Trophoblast cell (in vitro differentiated cells and primary cell): ENCODE results near the gene TMEM181.

ENCODE experiments used
- DNase-seq, 2 donors: peaks; one replicate each; pipeline ENCODE4 v3.0.0-alpha.2; 2016
- H2AFZ ChIP-seq: 2 replicates; pipeline ENCODE4 v1.6.1; 2013; ENCODE audit warnings: low read length, moderate library complexity, mild to moderate bottlenecking; ENCODE audit not compliant: insufficient read depth, poor library complexity
- H2AK5ac ChIP-seq: 2 replicates; pipeline ENCODE4 v1.6.1; 2013; ENCODE audit warnings: mild to moderate bottlenecking, low read length
- H2BK120ac ChIP-seq: 2 replicates; pipeline ENCODE4 v1.6.1; 2013; ENCODE audit warnings: low read length, mild to moderate bottlenecking, moderate library complexity; ENCODE audit not compliant: insufficient read depth, poor library complexity
- H2BK12ac ChIP-seq: 2 replicates; pipeline ENCODE4 v1.6.1; 2013; ENCODE audit warnings: mild to moderate bottlenecking, low read length, moderate library complexity
- H2BK5ac ChIP-seq: 2 replicates; pipeline ENCODE4 v1.6.1; 2013; ENCODE audit warnings: low read length, low read depth, moderate library complexity, mild to moderate bottlenecking; ENCODE audit not compliant: poor library complexity
- H3K14ac ChIP-seq: 2 replicates; pipeline ENCODE4 v1.6.1; 2013; ENCODE audit warnings: mild to moderate bottlenecking, low read length
- H3K18ac ChIP-seq: 2 replicates; pipeline ENCODE4 v1.6.1; 2013; ENCODE audit warnings: mild to moderate bottlenecking, low read length
- H3K23ac ChIP-seq: 2 replicates; pipeline ENCODE4 v1.6.1; 2013; ENCODE audit warnings: low read length
- H3K27ac ChIP-seq: 2 replicates; pipeline ENCODE4 v1.5.1; 2013; ENCODE audit warnings: low read depth, mild to moderate bottlenecking, inconsistent platforms, low read length, moderate library complexity
- H3K27me3 ChIP-seq: 2 replicates; pipeline ENCODE4 v1.6.1; 2013; ENCODE audit warnings: inconsistent platforms, mild to moderate bottlenecking, low read length, moderate library complexity; ENCODE audit not compliant: insufficient read depth
- H3K36me3 ChIP-seq, 2 experiments: 1 replicate in 1 of 2; 2 replicates in 1 of 2; pipeline ENCODE4 v1.6.1; 2013; ENCODE audit warnings: low read length in 2 of 2, mild to moderate bottlenecking in 2 of 2, moderate library complexity in 1 of 2; ENCODE audit not compliant: insufficient read depth in 2 of 2, control insufficient read depth in 1 of 2
- H3K4ac ChIP-seq: 2 replicates; pipeline ENCODE4 v1.6.1; 2013; ENCODE audit warnings: low read depth, mild to moderate bottlenecking, low read length, moderate library complexity
- H3K4me1 ChIP-seq, 2 experiments: 1 replicate in 1 of 2; 2 replicates in 1 of 2; pipeline ENCODE4 v1.6.1; 2013; ENCODE audit warnings: low read length in 2 of 2, mild to moderate bottlenecking in 2 of 2, moderate library complexity in 1 of 2; ENCODE audit not compliant: insufficient read depth in 2 of 2, control insufficient read depth in 1 of 2
- H3K4me2 ChIP-seq: 2 replicates; pipeline ENCODE4 v1.6.1; 2013; ENCODE audit warnings: inconsistent platforms, mild to moderate bottlenecking, low read length, moderate library complexity
- H3K4me3 ChIP-seq: 2 replicates; pipeline ENCODE4 v1.5.1; 2013; ENCODE audit warnings: mild to moderate bottlenecking, low read depth, low read length, inconsistent platforms
- H3K79me1 ChIP-seq: one replicate; pipeline ENCODE4 v1.6.1; 2013; ENCODE audit warnings: low read length
- H3K79me2 ChIP-seq: 2 replicates; pipeline ENCODE4 v1.6.1; 2013; ENCODE audit warnings: low read length, mild to moderate bottlenecking; ENCODE audit not compliant: control insufficient read depth, insufficient read depth, poor library complexity
- H3K9ac ChIP-seq: 2 replicates; pipeline ENCODE4 v1.6.1; 2013; ENCODE audit warnings: mild to moderate bottlenecking, low read length
- H3K9me3 ChIP-seq: 2 replicates; pipeline ENCODE4 v1.6.1; 2013; ENCODE audit warnings: low read depth, mild to moderate bottlenecking, control low read depth, inconsistent platforms, low read length; ENCODE audit not compliant: insufficient read depth
- H4K12ac ChIP-seq: 2 replicates; pipeline ENCODE4 v1.6.1; 2013; ENCODE audit warnings: low read depth, mild to moderate bottlenecking, low read length, moderate library complexity
- H4K8ac ChIP-seq: 2 replicates; pipeline ENCODE4 v1.6.1; 2013; ENCODE audit warnings: low read depth, mild to moderate bottlenecking, low read length, moderate library complexity
- H4K91ac ChIP-seq: one replicate; pipeline ENCODE4 v1.6.1; 2013; ENCODE audit warnings: low read depth, mild to moderate bottlenecking, low read length, moderate library complexity
- WGBS: extraction: QIAGEN DNeasy Blood & Tissue Kit; methylation state at CpG from one replicate; pipeline ENCODE4 v1.1.7; 2013; ENCODE audit warnings: missing lambda C conversion rate; ENCODE audit not compliant: insufficient read length, insufficient coverage; ENCODE audit errors: extremely low coverage; 5-methylcytosine and 5-hydroxymethylcytosine counted together

TMEM181 gene

DNA sequence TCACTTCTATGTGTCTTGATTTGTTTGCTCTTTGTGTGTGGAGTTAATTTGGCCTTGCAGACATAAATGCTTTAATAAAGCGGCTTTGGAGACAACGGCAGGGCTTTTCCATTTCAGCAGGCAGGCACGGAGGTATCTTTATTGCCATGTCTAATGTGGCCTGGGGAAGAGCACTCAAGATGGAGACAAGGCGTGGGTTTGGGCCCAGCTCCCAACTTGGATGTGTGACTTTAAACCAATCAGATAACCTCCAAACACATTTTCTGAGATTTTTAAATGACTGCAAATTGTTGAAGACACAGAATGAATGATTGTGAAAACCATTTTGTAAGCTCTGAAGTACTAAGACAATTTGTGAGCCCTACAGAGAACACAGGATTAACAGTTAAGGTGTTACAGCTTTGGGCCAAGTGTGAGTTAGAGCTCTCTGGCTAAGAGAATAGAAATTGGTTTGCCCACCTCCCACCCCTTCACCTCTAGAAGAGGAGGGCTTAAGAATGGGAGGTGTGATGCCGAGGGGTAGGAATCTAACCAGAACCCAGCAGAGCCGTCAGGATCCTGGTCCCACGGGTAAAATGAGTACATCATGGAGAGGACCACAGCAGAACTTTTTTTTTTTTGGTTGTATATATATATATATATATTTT lies 75.7 kb downstream of the TMEM181 start:
- H3K18ac ChIP-seq: no peak overlapping the region
- no peak overlapping the region for H3K4me3 ChIP-seq
- H3K9me3 ChIP-seq: no peaks in the 10 kb centered on the region
- H2AK5ac ChIP-seq: no peak overlapping the region
- H3K36me3 ChIP-seq: peaks cover 37 to 43% of the 10 kb centered on the region in 2 experiments
- H4K91ac ChIP-seq: no peak overlapping the region
- no peak overlapping the region for H3K27ac ChIP-seq
- no peak for DNase-seq
- peaks cover 0 to 9% of the 10 kb centered on the region in 2 experiments for H3K4me1 ChIP-seq
- no peak overlapping the region for H3K23ac ChIP-seq
- H3K4me2 ChIP-seq: no peak overlapping the region
- no peak overlapping the region for H4K12ac ChIP-seq
- H3K9ac ChIP-seq: no peak overlapping the region
- H2BK12ac ChIP-seq: no peak overlapping the region
- no CpG with 5 or more reads among the region's 7 CpGs for WGBS
- no peaks in the 10 kb centered on the region for H3K27me3 ChIP-seq
- H3K79me2 ChIP-seq: no peaks in the 10 kb centered on the region
- H4K8ac ChIP-seq: no peak overlapping the region
- no peak overlapping the region for H3K14ac ChIP-seq
- peaks cover 2% of the 10 kb centered on the region for H3K79me1 ChIP-seq
- H3K4ac ChIP-seq: no peak overlapping the region
- no peak overlapping the region for H2BK120ac ChIP-seq
- no peak overlapping the region for H2BK5ac ChIP-seq
- no peak overlapping the region for H2AFZ ChIP-seq

DNA sequence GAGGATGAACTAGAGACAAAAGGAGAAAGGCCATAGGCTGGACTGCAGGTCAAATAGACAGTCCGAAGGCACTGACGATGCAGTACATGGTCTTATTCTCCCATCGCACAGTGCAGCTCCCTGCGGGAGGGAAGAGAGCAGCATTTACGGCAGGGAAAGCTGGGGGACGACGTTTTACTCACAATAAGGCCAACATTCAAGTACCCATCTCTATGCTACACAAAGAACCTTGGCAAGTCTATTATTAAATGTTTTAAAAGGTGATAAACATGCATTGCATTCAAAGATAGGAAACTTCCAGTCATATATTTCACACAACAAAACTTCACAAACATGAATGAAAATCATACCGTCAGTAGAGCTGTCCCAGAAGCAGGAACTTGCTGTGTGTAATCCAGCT lies 76.9 kb downstream of the TMEM181 start:
- H3K14ac ChIP-seq: no peak overlapping the region
- H4K12ac ChIP-seq: no peak overlapping the region
- no peaks in the 10 kb centered on the region for H3K9me3 ChIP-seq
- no peak overlapping the region for H3K4ac ChIP-seq
- no peak overlapping the region for H4K91ac ChIP-seq
- H3K9ac ChIP-seq: no peak overlapping the region
- H4K8ac ChIP-seq: no peak overlapping the region
- no peak overlapping the region for H3K23ac ChIP-seq
- H3K79me1 ChIP-seq: peaks cover 2% of the 10 kb centered on the region
- no CpG with 5 or more reads among the region's 8 CpGs for WGBS
- no peak overlapping the region for H3K4me3 ChIP-seq
- no peak overlapping the region for H3K4me2 ChIP-seq
- H2AFZ ChIP-seq: no peak overlapping the region
- peaks cover 26 to 38% of the 10 kb centered on the region in 2 experiments for H3K36me3 ChIP-seq
- peaks cover 0 to 10% of the 10 kb centered on the region in 2 experiments for H3K4me1 ChIP-seq
- H3K18ac ChIP-seq: no peak overlapping the region
- H2BK12ac ChIP-seq: no peak overlapping the region
- H3K27ac ChIP-seq: no peak overlapping the region
- no peak for DNase-seq
- no peak overlapping the region for H2BK5ac ChIP-seq
- H3K27me3 ChIP-seq: no peaks in the 10 kb centered on the region
- no peak overlapping the region for H2BK120ac ChIP-seq
- no peak overlapping the region for H2AK5ac ChIP-seq
- no peaks in the 10 kb centered on the region for H3K79me2 ChIP-seq

DNA sequence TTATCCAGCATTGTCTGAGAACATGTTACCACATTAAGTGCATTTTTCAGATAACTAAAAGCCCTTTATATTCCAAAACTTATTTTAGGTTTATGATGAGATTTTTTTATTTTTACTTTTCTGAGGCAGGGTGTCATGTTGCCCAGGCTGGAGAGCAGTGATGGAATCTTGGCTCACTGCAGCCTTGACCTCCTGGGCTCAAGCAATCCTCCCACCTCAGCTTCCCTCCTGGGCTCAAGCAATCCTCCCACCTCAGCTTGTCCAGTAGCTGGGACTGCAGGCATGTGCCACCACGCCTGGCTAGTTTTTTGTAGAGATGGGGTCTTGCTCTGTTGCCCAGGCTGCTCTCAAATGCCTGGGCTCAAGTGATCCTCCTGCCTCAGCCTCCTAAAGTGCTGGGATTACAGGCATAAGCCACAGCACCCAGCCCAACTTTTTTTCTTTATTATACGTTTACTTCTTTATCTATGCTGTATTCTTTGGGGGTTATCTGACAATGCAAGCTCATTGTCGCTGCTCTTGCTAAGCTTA lies 78.5 kb downstream of the TMEM181 start:
- peaks cover 4% of the 10 kb centered on the region for H3K79me2 ChIP-seq
- no peak overlapping the region for H3K9ac ChIP-seq
- no peak overlapping the region for H3K4me2 ChIP-seq
- H4K12ac ChIP-seq: no peak overlapping the region
- H3K9me3 ChIP-seq: no peaks in the 10 kb centered on the region
- H3K27me3 ChIP-seq: no peaks in the 10 kb centered on the region
- no peak overlapping the region for H2BK12ac ChIP-seq
- H2BK5ac ChIP-seq: no peak overlapping the region
- H2AK5ac ChIP-seq: no peak overlapping the region
- H2AFZ ChIP-seq: no peak overlapping the region
- H4K91ac ChIP-seq: no peak overlapping the region
- H4K8ac ChIP-seq: no peak overlapping the region
- H3K36me3 ChIP-seq: peaks cover 23 to 30% of the 10 kb centered on the region in 2 experiments
- peaks cover 7 to 14% of the 10 kb centered on the region in 2 experiments for H3K4me1 ChIP-seq
- no peak overlapping the region for H3K4ac ChIP-seq
- H3K79me1 ChIP-seq: peaks cover 4% of the 10 kb centered on the region
- H2BK120ac ChIP-seq: no peak overlapping the region
- DNase-seq: no peak
- no peak overlapping the region for H3K18ac ChIP-seq
- H3K23ac ChIP-seq: no peak overlapping the region
- H3K14ac ChIP-seq: no peak overlapping the region
- WGBS: no CpG with 5 or more reads among the region's 3 CpGs
- H3K27ac ChIP-seq: no peak overlapping the region
- no peak overlapping the region for H3K4me3 ChIP-seq

DNA sequence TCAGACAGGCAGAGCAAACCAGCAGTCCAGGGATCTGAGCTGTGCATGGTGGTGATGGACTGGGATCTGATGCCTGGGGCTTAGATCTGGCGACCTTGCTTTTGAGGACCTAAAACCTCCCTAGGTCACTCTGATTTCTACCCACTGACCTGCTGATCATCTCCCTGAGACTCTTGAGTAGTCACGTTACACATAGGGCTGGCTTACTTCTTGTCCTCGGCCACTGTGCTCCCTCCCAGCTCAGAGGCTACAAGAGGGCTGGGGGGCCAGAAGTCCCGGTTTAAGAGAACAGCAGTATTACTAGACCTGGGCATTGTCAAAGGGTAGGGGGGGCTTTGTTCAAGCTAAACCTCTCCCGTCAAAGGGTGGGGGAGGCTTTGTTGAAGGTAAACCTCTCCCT lies 79.2 kb downstream of the TMEM181 start:
- no peak overlapping the region for H3K23ac ChIP-seq
- no peak overlapping the region for H2BK12ac ChIP-seq
- peak overlapping the region; percentile 22 for H3K18ac ChIP-seq
- no peak overlapping the region for H3K9ac ChIP-seq
- DNase-seq: no peak
- H3K4me1 ChIP-seq: peaks cover 7 to 14% of the 10 kb centered on the region in 2 experiments
- WGBS: no CpG with 5 or more reads among the region's 5 CpGs
- H4K91ac ChIP-seq: no peak overlapping the region
- no peak overlapping the region for H3K27ac ChIP-seq
- H3K4me3 ChIP-seq: no peak overlapping the region
- H3K36me3 ChIP-seq: peaks cover 23 to 30% of the 10 kb centered on the region in 2 experiments
- no peak overlapping the region for H3K14ac ChIP-seq
- H3K27me3 ChIP-seq: no peaks in the 10 kb centered on the region
- no peak overlapping the region for H2BK5ac ChIP-seq
- no peaks in the 10 kb centered on the region for H3K9me3 ChIP-seq
- H3K4ac ChIP-seq: peak overlapping the region; percentile 40
- H2AFZ ChIP-seq: no peak overlapping the region
- no peak overlapping the region for H4K8ac ChIP-seq
- no peak overlapping the region for H2BK120ac ChIP-seq
- H2AK5ac ChIP-seq: no peak overlapping the region
- no peak overlapping the region for H3K4me2 ChIP-seq
- H4K12ac ChIP-seq: no peak overlapping the region
- H3K79me1 ChIP-seq: peaks cover 7% of the 10 kb centered on the region
- H3K79me2 ChIP-seq: peaks cover 8% of the 10 kb centered on the region
